RPMI7951 (cell line): ENCODE data around the gene SNX8. TPM values are rescaled to one million over a fixed set of nuclear protein-coding genes. Genes with fewer than 3 reads are reported as not detected.
A peak's percentile ranks its signal among the peaks of the same experiment; 100 is the strongest.

Experiments
- DNase-seq: peaks from one replicate; pipeline ENCODE4 v3.0.0-alpha.2; 2012; ENCODE audit warnings: low read depth
- total RNA-seq: library from RNA; depleted of rRNA; stranded (reverse); fragments of >200 nt; shearing (Covaris generic); gene quantifications from 2 replicates; pipeline ENCODE4 v1.2.3, GENCODE V29; 2014

Gene SNX8
- total RNA-seq, 1 experiment from 2014 or later = 8.9 TPM

GRCh38 chr7:2223321-2223720 lies 90.9 kb downstream of the SNX8 start:
- no peak for DNase-seq

GRCh38 chr7:2222516-2222915 lies 91.7 kb downstream of the SNX8 start:
- DNase-seq = no peak

GRCh38 chr7:2220954-2221353 lies 93.3 kb downstream of the SNX8 start:
- no peak for DNase-seq

- no peak for DNase-seq
Measured at GRCh38 chr7:2220506-2220905, 93.7 kb downstream of the SNX8 start.

- no peak for DNase-seq
Measured at GRCh38 chr7:2220030-2220429, 94.2 kb downstream of the SNX8 start.

GRCh38 chr7:2219606-2220005 lies 94.6 kb downstream of the SNX8 start:
- DNase-seq = no peak

GRCh38 chr7:2219136-2219535 lies 95.1 kb downstream of the SNX8 start:
- DNase-seq = no peak

GRCh38 chr7:2218444-2218785 lies 95.8 kb downstream of the SNX8 start:
- no peak for DNase-seq

- DNase-seq = peak; percentile 29
Measured at GRCh38 chr7:2217716-2218443, 96.4 kb downstream of the SNX8 start.

- DNase-seq = no peak
Measured at GRCh38 chr7:2217206-2217605, 97.0 kb downstream of the SNX8 start.

- DNase-seq = no peak
Measured at GRCh38 chr7:2215851-2216250, 98.4 kb downstream of the SNX8 start.

GRCh38 chr7:2214636-2215035 lies 99.6 kb downstream of the SNX8 start:
- DNase-seq = no peak

- DNase-seq = no peak
Measured at GRCh38 chr7:2213551-2214215, 100.6 kb downstream of the SNX8 start.

- no peak for DNase-seq
Measured at GRCh38 chr7:2212906-2213305, 101.3 kb downstream of the SNX8 start.

- no peak for DNase-seq
Measured at GRCh38 chr7:2211926-2212325, 102.3 kb downstream of the SNX8 start.

- no peak for DNase-seq
Measured at GRCh38 chr7:2211259-2211880, 102.9 kb downstream of the SNX8 start.

- DNase-seq = no peak
Measured at GRCh38 chr7:2210551-2211258, 103.5 kb downstream of the SNX8 start.

- no peak for DNase-seq
Measured at GRCh38 chr7:2209961-2210323, 104.3 kb downstream of the SNX8 start.

- DNase-seq = peak; percentile 57
Measured at GRCh38 chr7:2209146-2209960, 104.9 kb downstream of the SNX8 start.

- no peak for DNase-seq
Measured at GRCh38 chr7:2208712-2209111, 105.5 kb downstream of the SNX8 start.

- no peak for DNase-seq
Measured at GRCh38 chr7:2205036-2205780, 109.0 kb downstream of the SNX8 start.
